Endothelial cell of hepatic sinusoid (primary cell): ENCODE data around the gene PLCB1.

Experiments
- in situ Hi-C: cut with HindIII; loops from 2 replicates; pipeline ENCODE4 v1.10.0; 2017; ENCODE audit warnings: low sequenced_read_pairs

The PLCB1 gene

GRCh38 chr20:8389381-8390036 lies 257.4 kb downstream of the PLCB1 start:
- in situ Hi-C loops, result loop anchor here (25.0 kb wide), 1 partner anchor 252 kb away; the partner anchor contains the start of gene PLCB1

GRCh38 chr20:8390037-8390433 lies 258.0 kb downstream of the PLCB1 start:
- in situ Hi-C loops, result loop anchor here (25.0 kb wide), 1 partner anchor 253 kb away; the partner anchor contains the start of gene PLCB1

- in situ Hi-C loops, result loop anchor here (25.0 kb wide), 1 partner anchor 253 kb away; the partner anchor contains the start of gene PLCB1
Observed at GRCh38 chr20:8390500-8390899, 258.4 kb downstream of the PLCB1 start.

GRCh38 chr20:8393381-8393780 lies 261.3 kb downstream of the PLCB1 start:
- in situ Hi-C loops, result loop anchor here (25.0 kb wide), 1 partner anchor 256 kb away; the partner anchor contains the start of gene PLCB1

- in situ Hi-C loops, result loop anchor here (25.0 kb wide), 1 partner anchor 257 kb away; the partner anchor contains the start of gene PLCB1
Observed at GRCh38 chr20:8394308-8394945, 262.4 kb downstream of the PLCB1 start.

GRCh38 chr20:8395956-8396355 lies 263.9 kb downstream of the PLCB1 start:
- in situ Hi-C loops, result loop anchor here (25.0 kb wide), 1 partner anchor 259 kb away; the partner anchor contains the start of gene PLCB1

GRCh38 chr20:8398263-8399051 lies 266.4 kb downstream of the PLCB1 start:
- in situ Hi-C loops, result loop anchor here (25.0 kb wide), 1 partner anchor 261 kb away; the partner anchor contains the start of gene PLCB1

- in situ Hi-C loops, result loop anchor here (25.0 kb wide), 1 partner anchor 263 kb away; the partner anchor contains the start of gene PLCB1
Observed at GRCh38 chr20:8399947-8400346, 267.9 kb downstream of the PLCB1 start.

- in situ Hi-C loops, result no loop called here
Observed at GRCh38 chr20:8400486-8400885, 268.4 kb downstream of the PLCB1 start.

- in situ Hi-C loops, result no loop called here
Observed at GRCh38 chr20:8401556-8401955, 269.5 kb downstream of the PLCB1 start.

GRCh38 chr20:8402798-8403197 lies 270.7 kb downstream of the PLCB1 start:
- in situ Hi-C loops, result no loop called here

- in situ Hi-C loops, result no loop called here
Observed at GRCh38 chr20:8404912-8405635, 273.0 kb downstream of the PLCB1 start.

GRCh38 chr20:8406391-8406790 lies 274.3 kb downstream of the PLCB1 start:
- in situ Hi-C loops, result no loop called here

- in situ Hi-C loops, result no loop called here
Observed at GRCh38 chr20:8408587-8409307, 276.7 kb downstream of the PLCB1 start.

GRCh38 chr20:8413691-8414090 lies 281.6 kb downstream of the PLCB1 start:
- in situ Hi-C loops, result no loop called here

GRCh38 chr20:8414586-8415274 lies 282.7 kb downstream of the PLCB1 start:
- in situ Hi-C loops, result no loop called here

- in situ Hi-C loops, result no loop called here
Observed at GRCh38 chr20:8421981-8422380, 289.9 kb downstream of the PLCB1 start.

- in situ Hi-C loops, result no loop called here
Observed at GRCh38 chr20:8423482-8423881, 291.4 kb downstream of the PLCB1 start.

- in situ Hi-C loops, result no loop called here
Observed at GRCh38 chr20:8424010-8424409, 291.9 kb downstream of the PLCB1 start.
